VCaP (cell line): Measurements from ENCODE around the gene ULBP1.
"Not testable (repeated sequence)": the region's sequence is repeated elsewhere in the genome, so short reads cannot be mapped to it uniquely, and the experiment has no call there.

Experiments
- H3K27ac ChIP-seq: fragments of 450-650 bp; 2 replicates; pipeline ENCODE4 v1.5.1; 2017
- TF ChIP-seq, protein P1 (sequence below): fragments of 450-650 bp; conservative IDR thresholded peaks from 2 replicates; pipeline ENCODE4 v1.5.1; 2017; ENCODE audit warnings: mild to moderate bottlenecking, moderate library complexity

Gene ULBP1

DNA sequence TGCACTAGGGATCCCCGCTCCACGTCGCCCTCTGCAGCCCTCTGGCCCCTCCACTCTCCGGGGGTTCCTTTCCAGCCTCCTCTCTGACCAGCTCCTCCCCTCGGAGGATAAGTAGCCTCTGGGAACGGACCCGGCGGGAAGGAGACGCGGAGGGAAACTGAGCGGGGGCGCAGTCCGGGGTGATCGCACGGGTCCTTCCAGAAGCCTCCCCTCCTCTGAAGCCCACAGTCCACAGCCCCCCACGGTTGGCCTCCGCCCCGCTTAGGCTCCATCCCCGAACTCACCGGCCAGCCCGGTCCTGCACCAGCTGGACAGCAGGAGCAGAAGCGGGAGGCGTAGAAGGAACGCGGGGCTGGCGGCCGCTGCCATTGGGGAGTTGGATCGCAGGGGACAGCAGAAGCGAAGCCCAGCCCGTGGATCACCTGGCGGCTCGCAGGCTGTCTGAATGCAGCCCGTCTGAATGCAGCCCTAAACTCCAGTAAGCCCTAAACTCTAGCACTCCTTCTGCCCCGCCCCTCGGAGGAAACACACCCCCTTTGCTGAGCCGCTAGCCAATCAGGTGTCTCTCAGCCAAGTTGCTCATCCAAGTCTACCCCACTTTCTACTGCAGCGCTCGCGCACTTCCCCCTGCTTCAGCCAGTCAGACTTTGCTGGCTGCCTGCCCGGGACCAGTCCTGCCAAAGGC lies 41.0 kb upstream of the ULBP1 start, which contains the start of gene RAET1G:
Gene RAET1G, minus strand, starts transcription at position 480 of the 685 bp plus-strand sequence. Its CDS starts 111 bp downstream, at position 369.
- TF ChIP-seq, protein P1, sequence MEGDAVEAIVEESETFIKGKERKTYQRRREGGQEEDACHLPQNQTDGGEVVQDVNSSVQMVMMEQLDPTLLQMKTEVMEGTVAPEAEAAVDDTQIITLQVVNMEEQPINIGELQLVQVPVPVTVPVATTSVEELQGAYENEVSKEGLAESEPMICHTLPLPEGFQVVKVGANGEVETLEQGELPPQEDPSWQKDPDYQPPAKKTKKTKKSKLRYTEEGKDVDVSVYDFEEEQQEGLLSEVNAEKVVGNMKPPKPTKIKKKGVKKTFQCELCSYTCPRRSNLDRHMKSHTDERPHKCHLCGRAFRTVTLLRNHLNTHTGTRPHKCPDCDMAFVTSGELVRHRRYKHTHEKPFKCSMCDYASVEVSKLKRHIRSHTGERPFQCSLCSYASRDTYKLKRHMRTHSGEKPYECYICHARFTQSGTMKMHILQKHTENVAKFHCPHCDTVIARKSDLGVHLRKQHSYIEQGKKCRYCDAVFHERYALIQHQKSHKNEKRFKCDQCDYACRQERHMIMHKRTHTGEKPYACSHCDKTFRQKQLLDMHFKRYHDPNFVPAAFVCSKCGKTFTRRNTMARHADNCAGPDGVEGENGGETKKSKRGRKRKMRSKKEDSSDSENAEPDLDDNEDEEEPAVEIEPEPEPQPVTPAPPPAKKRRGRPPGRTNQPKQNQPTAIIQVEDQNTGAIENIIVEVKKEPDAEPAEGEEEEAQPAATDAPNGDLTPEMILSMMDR: no peak
- peak within 1 kb of the TSS; percentile 25; the same call in 1 of the 2 replicates for H3K27ac ChIP-seq

DNA sequence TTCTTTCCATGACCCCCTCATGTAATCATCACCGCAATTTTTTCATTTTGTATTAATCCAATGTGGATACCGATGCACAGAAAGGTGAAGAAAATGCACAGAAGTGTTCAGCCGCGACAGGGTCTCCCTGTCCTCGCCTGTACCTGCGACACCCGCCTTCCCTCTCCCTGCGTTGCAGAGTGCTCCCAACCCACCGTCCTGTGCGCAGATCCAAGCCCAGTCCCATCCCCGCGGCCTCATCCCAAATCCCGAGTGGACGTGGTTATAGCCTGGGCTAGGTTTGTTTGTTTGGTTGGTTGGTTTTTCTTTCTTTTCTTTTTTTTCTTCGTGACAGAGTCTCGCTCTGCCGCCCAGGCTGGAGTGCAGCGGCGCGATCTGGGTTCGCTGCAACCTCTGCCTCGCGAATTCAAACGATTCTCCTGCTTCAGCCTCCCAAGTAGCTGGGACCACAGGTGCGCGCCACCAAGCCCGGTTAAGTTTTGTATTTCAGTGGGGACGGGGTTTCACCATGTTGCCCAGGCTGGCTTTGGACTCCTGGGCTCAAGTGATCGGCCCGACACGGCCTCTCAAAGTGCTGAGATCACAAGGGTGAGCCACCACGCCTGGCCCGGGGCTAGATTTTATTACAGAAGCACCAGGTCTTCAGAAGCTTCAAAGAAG lies 40.3 kb upstream of the ULBP1 start:
- peak overlapping the region; percentile 25; the same call in 1 of the 2 replicates for H3K27ac ChIP-seq
- TF ChIP-seq, protein P1: no peak

DNA sequence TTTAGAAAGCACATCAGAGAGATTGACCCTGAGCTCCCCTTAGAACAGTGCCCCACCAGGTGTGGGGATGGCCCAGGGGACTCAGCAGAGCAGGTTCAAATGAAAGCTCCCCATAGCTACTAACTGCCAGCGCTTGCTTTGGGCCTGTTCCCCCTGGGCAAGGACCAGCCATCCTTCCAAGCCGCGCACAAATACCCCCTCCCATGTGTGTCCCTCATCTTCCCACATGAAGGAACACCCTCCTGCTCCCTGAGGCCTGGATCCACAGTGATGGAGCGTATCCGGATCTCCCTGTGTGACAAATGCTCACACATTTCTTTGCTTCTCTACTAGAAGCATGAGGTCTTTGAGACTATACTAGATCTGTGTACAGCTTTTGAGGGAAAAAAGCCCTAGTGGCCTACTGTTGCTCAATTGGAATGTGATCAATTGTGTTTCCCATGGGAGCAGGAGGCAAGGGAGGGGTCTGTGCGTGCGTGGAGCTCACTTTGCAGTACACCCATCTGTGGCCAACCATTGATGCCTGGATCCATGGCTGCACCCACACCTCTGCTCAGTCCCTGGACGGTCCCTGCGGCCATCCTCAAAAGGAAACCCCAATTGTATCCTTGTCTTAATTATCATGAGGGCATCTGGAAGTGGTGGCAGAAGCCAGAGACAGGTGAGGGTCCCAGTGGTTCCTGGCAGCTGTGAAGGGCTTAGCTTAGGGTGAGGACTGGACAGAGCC lies 39.4 kb upstream of the ULBP1 start:
- TF ChIP-seq, protein P1: no peak
- H3K27ac ChIP-seq: no peak overlapping the region

DNA sequence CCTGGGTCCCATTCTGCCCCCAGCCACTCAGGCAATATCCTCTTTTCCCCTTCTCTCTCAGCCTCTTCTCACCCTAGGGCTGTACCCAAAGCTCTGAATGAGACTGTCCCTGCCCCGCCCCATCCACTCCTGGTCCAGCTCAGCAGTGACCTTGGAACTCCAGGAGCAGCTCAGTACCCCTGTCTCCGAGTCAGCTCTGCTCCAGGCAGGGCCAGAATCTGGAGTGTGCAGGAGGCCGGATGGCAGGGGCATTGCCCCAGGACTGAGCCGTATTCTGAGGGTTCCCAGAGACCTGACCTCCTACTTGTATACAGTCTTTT lies 38.9 kb upstream of the ULBP1 start:
- H3K27ac ChIP-seq: no peak overlapping the region
- TF ChIP-seq, protein P1: no peak

DNA sequence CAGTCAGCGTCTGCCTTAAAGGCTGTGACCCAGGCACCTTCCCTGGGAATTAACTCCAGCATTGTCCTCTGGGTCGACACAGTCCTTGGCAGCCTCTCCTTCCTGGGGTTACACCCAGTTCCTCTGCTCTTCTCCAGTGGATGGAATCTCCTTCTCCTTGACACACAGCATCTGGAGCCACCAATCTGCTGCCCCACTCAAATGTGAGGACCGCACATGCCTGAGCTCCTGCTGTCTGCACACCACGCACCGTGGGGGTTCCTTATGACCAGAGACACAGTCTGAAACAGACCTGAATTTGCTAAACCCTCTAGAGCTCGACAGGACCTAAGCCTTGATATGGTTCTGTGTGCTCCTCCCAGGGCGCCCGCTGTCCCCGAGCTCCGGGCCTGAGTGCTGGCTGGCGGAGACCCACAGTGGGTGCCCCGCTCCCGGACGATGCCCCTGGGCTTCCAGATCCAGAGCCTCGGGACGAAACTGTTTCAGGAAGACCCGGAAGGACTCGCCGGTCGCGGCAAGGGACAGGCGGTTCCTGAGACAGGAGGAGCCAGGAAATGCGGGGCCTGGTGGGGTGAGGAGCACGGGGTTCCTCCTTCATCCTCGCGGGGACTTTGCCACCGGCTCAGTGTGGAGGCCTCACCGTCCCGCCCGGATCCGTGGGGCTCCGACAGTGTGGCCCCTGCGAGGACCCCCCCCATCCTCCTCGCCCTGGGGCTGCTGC lies 38.3 kb upstream of the ULBP1 start:
- TF ChIP-seq, protein P1: no peak
- peak overlapping the region; percentile 50; the same call in 1 of the 2 replicates for H3K27ac ChIP-seq

DNA sequence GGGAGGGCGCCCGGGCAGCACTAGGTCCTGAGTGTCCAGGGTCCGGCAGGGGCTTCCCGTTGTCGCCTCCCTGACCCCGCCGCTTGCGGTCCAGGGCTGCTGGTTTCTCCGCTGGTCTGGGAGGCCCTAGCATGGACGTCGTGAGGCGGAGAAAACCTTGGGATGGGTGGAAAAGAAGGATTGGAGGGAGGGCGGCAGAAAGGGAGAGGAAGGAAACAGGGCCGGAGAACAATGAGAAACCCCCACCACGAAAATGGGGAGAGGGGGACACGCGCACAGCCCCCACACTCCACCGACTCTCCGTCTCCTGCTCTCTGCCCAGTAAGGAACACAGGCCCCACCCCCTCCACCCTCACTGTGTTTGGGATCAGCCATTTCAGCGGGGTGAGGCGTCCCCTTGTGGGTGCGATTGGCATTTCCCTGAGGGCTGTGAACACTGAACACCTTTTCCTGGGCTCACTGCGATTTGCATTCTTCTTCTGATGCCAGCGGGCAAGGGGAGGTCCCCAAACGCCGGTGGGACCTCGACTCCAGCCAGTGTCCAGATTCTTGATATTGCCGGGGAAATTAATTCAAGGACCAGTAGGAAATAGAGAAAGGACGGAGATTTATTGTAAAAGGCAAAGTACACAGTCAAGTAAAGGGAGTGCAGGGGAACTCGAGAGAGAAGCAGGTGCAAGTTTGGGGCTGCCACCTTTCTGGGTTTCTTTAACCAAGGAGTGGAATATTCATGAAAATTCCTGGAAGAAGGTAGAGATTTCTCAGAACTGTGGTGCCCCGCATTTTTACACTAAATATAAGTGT lies 37.6 kb upstream of the ULBP1 start:
- TF ChIP-seq, protein P1: peak; percentile 91
- H3K27ac ChIP-seq: peak overlapping the region; percentile 50; the same call in 1 of the 2 replicates

DNA sequence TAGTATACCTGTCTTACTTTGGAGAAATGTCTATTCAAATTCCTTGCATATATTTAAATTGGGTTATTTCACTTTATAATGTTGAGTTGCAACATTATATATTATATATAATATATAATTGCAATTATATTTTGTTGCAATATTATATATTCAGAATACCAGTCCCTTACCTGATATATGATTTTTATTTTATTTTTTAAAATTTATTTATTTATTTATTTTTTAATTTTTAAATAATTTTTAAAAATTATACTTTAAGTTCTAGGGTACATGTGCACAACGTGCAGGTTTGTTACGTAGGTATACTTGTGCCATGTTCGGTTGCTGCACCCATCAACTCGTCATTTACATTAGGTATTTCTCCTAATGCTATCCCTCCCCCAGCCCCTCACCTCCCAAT lies 36.7 kb upstream of the ULBP1 start:
- not testable (repeated sequence) for H3K27ac ChIP-seq
